HG03039 (cell line): Measurements from ENCODE around the gene QPCTL.

Experiments
- ATAC-seq: cut with Tn5 transposase; IDR thresholded peaks from one replicate; pipeline ENCODE4 v1.9.1; 2021; ENCODE audit warnings: mild to moderate bottlenecking, moderate library complexity; ENCODE audit not compliant: unreplicated experiment

QPCTL gene

GRCh38 chr19:45692187-45693105 is at the start of gene QPCTL:
QPCTL (plus strand) TSS chr19:45692666; CDS start chr19:45692704, 38 bp downstream.
- ATAC-seq = peak; percentile 80

GRCh38 chr19:45643024-45643926 is 49.2 kb upstream of the QPCTL start:
- no peak for ATAC-seq

- no peak for ATAC-seq
These were observed 48.3 kb upstream of the QPCTL start for GRCh38 chr19:45643927-45644771.

- ATAC-seq = no peak
These were observed 47.3 kb upstream of the QPCTL start for GRCh38 chr19:45645068-45645630.

GRCh38 chr19:45645631-45646344 is 46.7 kb upstream of the QPCTL start:
- ATAC-seq = no peak

GRCh38 chr19:45646345-45646698 is 46.1 kb upstream of the QPCTL start:
- ATAC-seq = no peak

- ATAC-seq = no peak
These were observed 41.7 kb upstream of the QPCTL start for GRCh38 chr19:45650722-45651121.

GRCh38 chr19:45653634-45654033 is 38.8 kb upstream of the QPCTL start:
- ATAC-seq = no peak

- no peak for ATAC-seq
These were observed 37.4 kb upstream of the QPCTL start for GRCh38 chr19:45655073-45655472.

- ATAC-seq = no peak
These were observed 34.8 kb upstream of the QPCTL start for GRCh38 chr19:45657520-45658167.

GRCh38 chr19:45659096-45659729 is 33.3 kb upstream of the QPCTL start:
- ATAC-seq = no peak

- ATAC-seq = no peak
These were observed 31.8 kb upstream of the QPCTL start for GRCh38 chr19:45660636-45661035.

- no peak for ATAC-seq
These were observed 28.7 kb upstream of the QPCTL start for GRCh38 chr19:45663800-45664199.

- ATAC-seq = no peak
These were observed 27.9 kb upstream of the QPCTL start for GRCh38 chr19:45664575-45664974.

- ATAC-seq = no peak
These were observed 24.7 kb upstream of the QPCTL start, which contains the start of gene GIPR for GRCh38 chr19:45667620-45668341. GIPR (plus strand) TSS chr19:45668221; CDS start chr19:45669521, 1,300 bp downstream.

GRCh38 chr19:45668342-45668871 is 24.1 kb upstream of the QPCTL start:
- ATAC-seq = no peak

GRCh38 chr19:45670670-45671453 is 21.6 kb upstream of the QPCTL start:
- ATAC-seq = no peak
